Superior temporal gyrus (tissue), 1 donor: ENCODE results near the gene PLEKHM3.
"Not testable (repeated sequence)": the region's sequence is repeated elsewhere in the genome, so short reads cannot be mapped to it uniquely, and the experiment has no call there.

Experiments used
- DNase-seq: peaks from one replicate; pipeline ENCODE4 v3.0.0-alpha.2; 2016; ENCODE audit errors: extremely low spot score

PLEKHM3 gene

DNA sequence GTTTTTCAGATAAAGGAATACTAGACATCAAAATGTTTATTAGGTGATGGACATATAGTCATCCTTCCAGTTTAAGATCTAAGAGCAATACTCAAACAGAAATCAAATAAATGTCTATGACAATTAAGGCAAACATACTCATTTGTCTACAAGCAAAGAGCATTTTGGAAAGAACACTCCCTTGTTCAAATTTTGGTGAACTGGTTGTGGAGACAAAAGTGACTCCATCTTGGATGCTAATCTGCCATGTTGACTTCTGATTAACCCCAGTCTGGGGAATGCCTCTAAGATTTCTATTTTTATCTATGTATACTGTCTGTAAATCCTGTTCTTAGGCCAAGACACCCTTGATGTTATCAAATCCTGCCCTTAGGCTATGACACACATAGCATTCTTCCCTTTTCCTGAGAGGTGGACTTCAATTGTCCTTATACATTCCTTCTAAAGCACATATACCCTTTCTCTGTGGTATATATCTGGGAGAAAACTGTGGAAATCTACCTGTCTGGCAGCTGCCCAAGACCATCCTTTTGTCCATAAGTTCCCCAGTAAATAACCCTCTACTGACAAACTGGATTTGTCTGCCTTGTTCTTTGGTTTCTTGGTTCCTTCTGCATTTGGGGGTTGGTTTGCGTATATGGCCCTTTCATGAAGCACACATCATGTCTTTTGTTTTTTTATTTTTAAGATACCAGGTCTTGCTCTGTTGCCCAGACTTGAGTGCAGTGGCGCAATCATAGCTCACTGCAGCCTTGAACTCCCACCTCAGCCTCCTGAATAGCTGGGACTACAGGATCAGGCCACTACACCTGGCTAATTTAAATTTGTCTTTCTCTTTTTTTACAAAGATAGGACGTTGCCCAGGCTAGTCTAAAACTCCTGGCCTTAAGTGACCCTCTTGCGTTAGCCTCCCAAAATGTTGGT, 12.5 kb upstream of the PLEKHM3 start:
- DNase-seq: no peak

DNA sequence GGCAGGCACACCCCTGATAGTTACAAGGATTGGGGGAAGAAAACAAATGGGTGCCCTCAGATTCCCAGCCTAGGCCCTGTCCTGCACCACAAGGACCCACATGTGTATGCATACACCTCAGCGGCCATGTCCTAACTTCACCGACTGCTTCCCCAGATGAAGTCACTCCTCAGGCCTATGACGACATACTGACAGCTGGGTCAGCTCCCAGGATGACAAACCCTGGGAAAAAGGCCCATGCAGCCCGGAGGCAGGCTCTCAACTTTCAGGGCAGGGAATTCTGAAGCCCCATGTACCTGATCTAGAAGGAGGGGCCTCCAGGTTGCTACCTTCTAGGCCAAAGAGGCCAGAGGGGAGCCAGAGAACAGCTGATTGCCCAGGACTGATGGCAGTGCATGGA, 11.0 kb upstream of the PLEKHM3 start:
- DNase-seq: no peak

GRCh38 chr2:208034503-208035140, 9.3 kb upstream of the PLEKHM3 start:
- no peak for DNase-seq

DNA sequence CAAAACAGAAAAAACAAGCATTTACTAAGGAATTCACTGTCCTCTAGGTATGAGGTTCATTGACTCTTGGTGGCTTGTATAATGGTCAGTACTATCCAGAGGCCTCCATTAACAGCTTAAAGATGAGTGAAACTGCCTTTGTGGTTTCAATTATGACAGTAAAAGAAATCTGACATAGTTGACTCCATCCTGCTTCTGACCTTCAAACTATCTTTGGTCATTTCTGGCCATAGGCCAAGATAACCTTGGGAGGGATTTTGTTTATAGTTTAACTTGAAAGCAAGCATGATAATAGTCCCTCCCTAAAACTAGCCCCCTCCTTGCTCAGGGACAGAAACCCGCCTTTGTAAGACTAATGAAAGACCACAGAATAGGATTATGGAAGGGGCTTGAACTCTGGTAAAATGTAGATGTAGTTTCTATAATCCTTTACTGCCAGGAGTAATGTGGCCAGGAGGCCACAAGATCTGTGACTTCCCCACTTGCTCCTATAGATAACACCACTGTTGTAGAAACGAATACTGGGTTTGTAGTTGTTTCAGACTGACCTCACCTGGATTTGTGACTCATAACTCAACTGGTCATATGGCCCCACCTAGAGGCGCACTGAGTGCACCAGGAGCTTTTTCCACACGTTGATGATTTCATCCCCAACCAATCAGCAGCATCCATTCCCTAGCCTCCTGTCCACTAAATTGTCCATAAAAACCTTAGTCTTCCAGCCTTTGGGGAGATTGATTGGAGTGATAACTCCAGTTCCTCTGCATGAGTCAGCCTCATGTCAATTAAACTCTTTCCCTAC, 8.6 kb upstream of the PLEKHM3 start:
- DNase-seq: no peak

DNA sequence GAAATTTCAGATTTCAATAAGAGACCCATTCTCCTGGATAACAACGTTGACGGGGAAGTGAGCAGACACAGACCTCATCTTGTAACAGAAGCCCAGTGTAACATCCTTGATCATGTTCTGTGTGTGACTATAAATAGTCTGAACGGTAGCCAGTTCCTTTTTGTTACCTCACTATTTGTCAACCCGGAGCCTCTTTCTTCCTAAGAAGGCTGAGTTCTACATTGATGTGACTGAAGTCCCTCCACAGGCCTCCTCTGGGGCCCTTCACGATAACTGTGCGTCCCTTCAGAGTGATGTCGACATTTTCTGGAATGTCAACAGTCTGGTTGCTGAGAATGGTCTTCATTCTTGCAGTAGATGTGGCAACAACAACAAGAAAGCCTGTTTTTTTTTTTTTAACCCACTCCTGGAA, 6.3 kb upstream of the PLEKHM3 start:
- DNase-seq: no peak

DNA sequence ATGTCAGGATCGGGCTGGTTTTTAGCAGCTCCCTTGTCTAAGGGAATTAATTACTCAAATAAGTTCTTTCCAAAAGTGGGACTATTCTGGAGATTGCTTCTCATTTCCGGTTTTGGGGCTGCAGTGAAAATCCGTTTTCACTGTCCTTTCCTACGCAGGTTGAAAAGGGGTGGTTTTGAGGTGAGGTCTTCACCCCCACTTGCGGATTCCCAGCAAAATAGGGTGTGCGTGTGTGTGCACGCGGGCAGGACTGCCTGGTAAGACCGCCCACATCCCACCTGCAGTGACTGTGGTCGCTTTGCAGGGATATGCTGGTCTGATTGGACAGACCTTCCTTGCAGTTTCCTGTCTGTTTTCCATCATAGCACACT, 472 bp upstream of the PLEKHM3 start:
- DNase-seq: no peak

GRCh38 chr2:208024091-208024490, 1.2 kb downstream of the PLEKHM3 start:
- DNase-seq: no peak

DNA sequence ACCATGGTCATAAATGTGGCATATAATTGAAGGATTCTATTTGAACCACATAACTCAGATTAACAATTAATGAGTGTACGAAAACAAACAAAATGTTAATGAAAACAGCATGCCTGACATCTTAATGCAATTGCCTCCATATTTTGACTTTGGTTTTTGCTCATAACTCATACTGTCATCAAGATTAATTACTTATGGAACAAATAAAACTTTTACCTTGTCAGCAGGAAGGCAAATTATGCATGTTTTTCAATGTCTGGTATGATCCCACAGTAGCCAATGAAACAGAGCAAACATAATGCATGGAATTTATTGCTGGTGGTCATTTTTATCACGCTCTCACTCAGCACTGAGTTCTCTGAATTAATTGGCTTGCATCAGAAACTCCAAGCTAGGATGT, 5.1 kb downstream of the PLEKHM3 start:
- no peak for DNase-seq

- DNase-seq: not testable (repeated sequence)
These were observed 7.1 kb downstream of the PLEKHM3 start for GRCh38 chr2:208018124-208018712.

DNA sequence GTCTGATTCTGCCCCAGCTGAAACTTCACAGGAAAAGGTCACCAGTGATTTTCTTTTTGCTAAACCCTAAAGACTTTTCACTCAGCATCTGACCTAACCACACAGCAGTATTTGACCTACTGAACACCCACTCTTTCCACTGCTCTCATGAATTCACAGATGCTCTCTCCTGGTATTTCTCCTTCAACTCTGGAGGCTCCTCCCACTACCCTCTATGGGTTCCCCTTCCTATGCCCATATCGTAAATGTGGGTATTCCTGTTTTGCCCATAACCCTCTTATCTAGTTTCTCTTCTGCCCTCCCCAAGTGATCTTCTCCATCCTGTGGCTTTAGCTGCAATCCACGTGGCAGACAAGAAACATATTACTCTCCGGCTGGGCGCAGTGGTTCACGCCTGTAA, 7.6 kb downstream of the PLEKHM3 start:
- DNase-seq: no peak

DNA sequence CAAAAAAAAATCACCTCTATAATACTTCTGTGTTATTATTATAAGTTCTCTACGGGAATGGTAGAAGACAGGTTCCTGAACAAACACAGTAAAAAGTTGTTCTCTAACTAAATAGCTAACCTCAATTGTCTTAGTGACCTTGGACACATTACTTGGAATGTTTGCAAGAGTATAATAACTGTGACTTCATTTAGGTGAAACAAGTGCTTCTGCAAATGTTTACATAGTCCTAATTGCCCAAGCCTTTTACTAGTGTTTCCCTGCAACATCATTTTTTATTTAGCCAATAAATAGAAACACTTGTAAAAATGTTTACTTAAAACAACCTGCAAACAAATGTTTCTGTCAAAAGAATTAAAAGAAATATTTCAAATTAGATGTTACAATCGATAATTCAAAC, 9.9 kb downstream of the PLEKHM3 start:
- no peak for DNase-seq

GRCh38 chr2:208013285-208014178, 11.8 kb downstream of the PLEKHM3 start:
- no peak for DNase-seq

DNA sequence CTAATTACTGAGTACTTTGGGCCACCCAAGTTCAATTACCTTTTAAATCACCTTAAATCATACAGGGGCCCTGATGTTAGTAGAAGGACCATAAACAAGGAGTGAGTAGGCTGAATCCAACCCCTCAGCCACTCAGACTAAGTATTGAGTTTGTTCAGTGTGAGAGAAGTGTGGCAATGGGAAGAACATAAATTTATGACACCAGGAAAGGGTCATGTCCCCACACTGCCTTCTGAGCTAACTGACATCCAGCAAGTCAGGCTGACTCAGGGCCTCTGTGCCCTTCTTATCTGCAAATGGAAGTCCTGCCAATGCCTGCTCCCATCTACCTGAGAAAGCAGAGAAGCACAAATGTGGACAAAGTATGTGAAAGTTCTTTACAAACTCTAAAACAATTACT, 12.9 kb downstream of the PLEKHM3 start:
- no peak for DNase-seq

DNA sequence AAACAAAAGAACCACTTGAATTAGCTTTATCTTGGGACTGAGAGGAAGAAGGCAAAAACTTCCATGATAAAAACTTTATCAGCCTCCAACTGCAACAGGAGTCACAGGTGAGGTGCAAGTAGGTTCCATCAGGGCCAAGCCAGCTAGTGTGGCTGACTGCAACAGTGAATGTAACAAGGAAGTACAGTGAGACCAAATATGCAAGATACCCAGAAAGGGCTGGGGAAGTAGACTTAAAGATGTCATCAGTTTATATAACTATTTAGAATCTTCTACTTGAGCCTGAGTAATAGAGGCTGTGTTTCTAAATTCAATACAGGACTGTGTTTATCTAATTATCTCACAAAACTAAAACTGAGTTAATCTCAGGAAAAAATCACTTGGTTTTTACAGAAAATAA, 14.8 kb downstream of the PLEKHM3 start:
- DNase-seq: no peak

- no peak for DNase-seq
These were observed 18.5 kb downstream of the PLEKHM3 start for GRCh38 chr2:208006833-208007232.

GRCh38 chr2:208006337-208006736, 19.0 kb downstream of the PLEKHM3 start:
- DNase-seq: no peak

DNA sequence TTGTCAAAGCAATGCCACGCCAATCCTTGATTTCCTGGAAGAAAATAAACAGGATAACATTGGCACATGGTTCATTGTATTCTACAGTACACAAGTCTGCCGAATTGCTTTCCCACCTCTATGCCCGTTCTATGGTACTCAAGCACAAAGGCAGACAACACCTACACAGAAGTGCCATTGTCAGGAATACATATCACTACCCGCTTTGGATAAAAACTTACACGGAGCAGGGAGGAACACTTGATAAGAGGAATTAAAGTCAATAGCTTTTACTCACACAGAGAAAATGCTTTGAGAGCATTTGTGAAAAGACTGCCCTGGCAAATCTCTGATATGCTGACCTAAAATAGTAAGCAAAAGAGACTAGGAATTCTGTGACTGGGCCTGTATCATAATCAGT, 23.4 kb downstream of the PLEKHM3 start:
- no peak for DNase-seq

DNA sequence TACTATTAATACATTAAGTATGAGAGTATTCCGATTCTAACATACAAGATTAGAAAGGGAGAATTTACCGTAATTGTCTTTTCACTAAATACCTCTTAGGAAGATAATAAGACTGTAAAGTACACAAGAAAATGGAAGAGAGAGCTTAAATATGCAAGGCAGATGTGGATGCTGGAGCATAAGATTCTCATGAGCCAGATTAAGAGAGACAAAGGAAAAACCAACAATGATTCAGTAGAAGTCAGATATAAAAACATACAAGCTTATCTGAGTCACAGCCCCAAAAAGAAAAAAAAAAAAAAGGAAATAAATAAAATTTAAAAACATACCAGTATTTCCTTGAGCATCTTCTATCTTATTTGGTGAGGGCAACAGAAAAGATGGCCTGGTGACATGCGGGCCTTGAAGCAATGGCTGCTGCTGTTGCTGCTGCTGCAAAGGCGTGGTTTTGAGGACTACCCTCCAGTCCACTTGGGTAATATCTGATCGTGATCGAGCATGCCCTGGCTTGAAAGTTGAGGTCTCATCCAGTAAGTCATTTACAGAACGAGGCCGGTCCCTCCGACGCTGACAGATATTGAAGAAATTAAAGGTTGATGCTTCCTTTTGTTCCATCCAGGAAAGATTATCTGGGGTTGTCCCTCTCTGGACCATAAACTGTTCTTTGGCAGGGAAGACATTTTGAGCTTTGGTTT, 24.5 kb downstream of the PLEKHM3 start:
- DNase-seq: no peak

- no peak for DNase-seq
These were observed 28.5 kb downstream of the PLEKHM3 start for GRCh38 chr2:207996848-207997247.

DNA sequence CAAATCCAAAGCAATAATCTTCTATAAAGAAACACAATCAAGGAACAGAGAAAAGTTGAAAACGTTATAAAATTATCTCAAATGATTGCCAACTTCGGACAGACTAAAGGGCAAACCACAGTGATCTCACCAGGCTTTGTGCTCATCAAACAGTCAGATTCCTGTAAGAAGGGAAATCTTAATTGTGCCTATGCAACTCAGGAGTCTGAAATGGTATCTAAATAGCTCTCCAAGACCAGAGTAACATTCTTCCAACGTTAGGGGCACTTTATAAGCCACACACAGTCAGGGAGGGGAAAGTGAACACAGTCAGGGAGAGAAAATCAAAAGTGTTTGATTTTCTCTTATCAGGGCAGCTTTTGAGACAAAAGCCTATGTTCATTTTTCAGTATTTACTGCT, 29.4 kb downstream of the PLEKHM3 start:
- DNase-seq: no peak
